HEK293 (cell line): Measurements from ENCODE around the gene FCRL4.

Experiments
- CTCF ChIA-PET: fragments of 350-600 bp; formaldehyde crosslinking; extraction: SDS; loops from one replicate; lab custom pipeline; 2021; ENCODE audit warnings: antibody characterized with exemption; lab: Yijun Ruan, JAX
- POLR2A ChIA-PET: fragments of 300-600 bp; formaldehyde crosslinking; extraction: SDS; loops from one replicate; lab custom pipeline; 2020; ENCODE audit warnings: antibody characterized with exemption, inconsistent platforms; lab: Yijun Ruan, JAX
- H3K27ac ChIP-seq: fragments of 200-500 bp; sonication (Bioruptor generic); 2 replicates; pipeline ENCODE4 v1.5.1; 2014; ENCODE audit warnings: low read depth, low read length, control low read depth, inconsistent platforms; ENCODE audit errors: extremely low read depth
- H3K36me3 ChIP-seq, 2 experiments: fragments of 200-500 bp in 1 of 2; sonication (Bioruptor generic) in 1 of 2; 1 replicate in 1 of 2; 2 replicates in 1 of 2; pipeline ENCODE4 v1.5.1; 2014 to 2017; ENCODE audit warnings: inconsistent platforms in 2 of 2, low read length in 2 of 2; ENCODE audit not compliant: control insufficient read depth in 2 of 2, insufficient read depth in 1 of 2
- H3K4me1 ChIP-seq: fragments of 200-500 bp; sonication (Bioruptor generic); 2 replicates; pipeline ENCODE4 v1.5.1; 2014; ENCODE audit warnings: mild to moderate bottlenecking, low read length, inconsistent platforms; ENCODE audit not compliant: control insufficient read depth, insufficient read depth
- H3K4me3 ChIP-seq: 2 replicates; pipeline ENCODE4 v1.5.1; 2011; ENCODE audit warnings: low read depth, mild to moderate bottlenecking, control low read depth, low read length, moderate library complexity
- H3K9me3 ChIP-seq: fragments of 200-500 bp; sonication (Bioruptor generic); 2 replicates; pipeline ENCODE4 v1.5.1; 2014; ENCODE audit warnings: low read depth, low read length, inconsistent platforms; ENCODE audit not compliant: control insufficient read depth, insufficient read depth
- CTCF ChIP-seq: fragments of 450-650 bp; formaldehyde crosslinking; IDR thresholded peaks from 2 replicates; pipeline ENCODE4 v1.5.1; 2016; ENCODE audit warnings: missing biosample characterization, missing genetic modification characterization
- GLI2 ChIP-seq: fragments of 450-650 bp; formaldehyde crosslinking; IDR thresholded peaks from 2 replicates; pipeline ENCODE4; 2017; ENCODE audit warnings: missing biosample characterization, missing genetic modification characterization, low read depth, borderline replicate concordance
- MEIS1 ChIP-seq: sonication (generic); formaldehyde crosslinking; IDR thresholded peaks from 2 replicates; pipeline ENCODE4 v1.8.1; 2022; ENCODE audit warnings: missing genetic modification reagents, mild to moderate bottlenecking, borderline replicate concordance
- OSR2 ChIP-seq: fragments of 450-650 bp; formaldehyde crosslinking; IDR thresholded peaks from 2 replicates; pipeline ENCODE4 v1.5.1; 2016; ENCODE audit warnings: missing biosample characterization, missing genetic modification characterization
- REPIN1 ChIP-seq: fragments of 450-650 bp; formaldehyde crosslinking; IDR thresholded peaks from 2 replicates; pipeline ENCODE4 v1.5.1; 2017; ENCODE audit warnings: missing biosample characterization, missing genetic modification characterization, low read depth
- SALL2 ChIP-seq: fragments of 450-650 bp; formaldehyde crosslinking; IDR thresholded peaks from 2 replicates; pipeline ENCODE4 v1.5.0; 2017; ENCODE audit warnings: missing biosample characterization, mild to moderate bottlenecking, missing genetic modification characterization, borderline replicate concordance
- ZBTB1 ChIP-seq: fragments of 450-650 bp; formaldehyde crosslinking; IDR thresholded peaks from 2 replicates; pipeline ENCODE4 v1.5.1; 2016; ENCODE audit warnings: missing biosample characterization, missing genetic modification characterization
- ZFP3 ChIP-seq: fragments of 450-650 bp; formaldehyde crosslinking; IDR thresholded peaks from 2 replicates; pipeline ENCODE4 v1.5.1; 2016; ENCODE audit warnings: low read depth, missing biosample characterization, missing genetic modification characterization
- ZFP37 ChIP-seq: fragments of 450-650 bp; formaldehyde crosslinking; IDR thresholded peaks from 2 replicates; pipeline ENCODE4 v1.5.1; 2016; ENCODE audit warnings: missing biosample characterization, missing genetic modification characterization
- ZNF18 ChIP-seq: fragments of 450-650 bp; formaldehyde crosslinking; IDR thresholded peaks from 2 replicates; pipeline ENCODE4 v1.5.1; 2016; ENCODE audit warnings: missing biosample characterization, missing genetic modification characterization
- ZNF280C ChIP-seq: fragments of 450-650 bp; formaldehyde crosslinking; IDR thresholded peaks from 2 replicates; pipeline ENCODE4 v1.5.1; 2016; ENCODE audit warnings: missing biosample characterization, missing genetic modification characterization
- ZNF302 ChIP-seq: fragments of 450-650 bp; formaldehyde crosslinking; IDR thresholded peaks from 2 replicates; pipeline ENCODE4 v1.5.1; 2016; ENCODE audit warnings: missing biosample characterization, missing genetic modification characterization, low read depth
- ZNF362 ChIP-seq: fragments of 450-650 bp; formaldehyde crosslinking; IDR thresholded peaks from 2 replicates; pipeline ENCODE4 v1.5.1; 2016; ENCODE audit warnings: missing biosample characterization, missing genetic modification characterization
- ZNF394 ChIP-seq: fragments of 450-650 bp; formaldehyde crosslinking; IDR thresholded peaks from 2 replicates; pipeline ENCODE4 v1.5.1; 2016; ENCODE audit warnings: missing biosample characterization, missing genetic modification characterization, mild to moderate bottlenecking, moderate library complexity, borderline replicate concordance
- ZNF571 ChIP-seq: fragments of 450-650 bp; formaldehyde crosslinking; IDR thresholded peaks from 2 replicates; pipeline ENCODE4 v1.5.0; 2017; ENCODE audit warnings: missing biosample characterization, missing genetic modification characterization
- ZNF610 ChIP-seq: fragments of 450-650 bp; formaldehyde crosslinking; IDR thresholded peaks from 2 replicates; pipeline ENCODE4 v1.5.1; 2016; ENCODE audit warnings: missing biosample characterization, missing genetic modification characterization, borderline replicate concordance
- ZNF629 ChIP-seq: fragments of 450-650 bp; formaldehyde crosslinking; IDR thresholded peaks from 2 replicates; pipeline ENCODE4 v1.5.1; 2017; ENCODE audit warnings: missing biosample characterization, missing genetic modification characterization
- TF ChIP-seq, protein P1 (sequence below): fragments of 450-650 bp; formaldehyde crosslinking; IDR thresholded peaks from 2 replicates; pipeline ENCODE4 v1.5.1; 2016; ENCODE audit warnings: missing biosample characterization, missing genetic modification characterization

Gene FCRL4

DNA sequence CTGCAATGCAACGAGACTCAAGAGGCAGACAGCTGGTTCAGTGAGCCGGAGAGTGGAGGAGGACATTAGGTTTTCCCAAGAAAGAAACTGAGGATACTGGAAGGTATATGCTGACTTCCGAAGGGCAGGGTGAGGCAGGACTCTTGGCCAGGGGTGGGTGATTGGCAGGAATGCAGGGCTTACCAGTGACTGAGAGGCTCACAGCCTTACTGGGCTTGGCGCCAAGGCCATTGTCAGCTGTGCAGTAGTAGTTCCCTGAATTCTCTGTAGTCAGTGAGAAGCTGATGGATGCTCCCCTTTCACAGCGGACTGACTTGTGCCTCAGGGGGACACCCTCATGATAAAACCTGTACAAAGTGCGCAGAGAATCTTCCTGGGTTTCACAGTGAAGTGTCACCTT, 55.2 kb downstream of the FCRL4 start (continued):
- TF ChIP-seq ZNF362 (tag by site-specific recombination) = no peak

DNA sequence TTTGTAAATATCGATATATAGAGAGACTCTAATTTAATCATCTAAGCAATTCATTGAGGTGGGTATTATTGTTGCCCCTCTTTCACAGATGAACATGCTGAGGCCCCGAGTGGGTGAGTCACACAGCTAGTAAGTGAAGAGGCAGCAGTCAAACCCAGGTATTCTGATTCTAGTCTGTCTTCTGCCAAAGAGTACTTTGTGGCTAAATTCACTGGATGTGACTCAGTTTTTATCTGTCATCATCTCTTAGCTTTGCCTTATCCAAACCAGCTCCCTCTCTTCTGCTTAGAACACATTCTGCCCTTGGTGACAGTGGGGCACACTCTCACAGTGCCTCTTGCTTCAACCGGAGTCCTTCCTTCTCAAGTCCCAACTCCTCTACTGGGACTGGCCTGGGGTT, 57.0 kb downstream of the FCRL4 start:
- POLR2A ChIA-PET = no interaction called here
- no peaks in the 10 kb centered on the region for H3K36me3 ChIP-seq
- H3K4me3 ChIP-seq = no peak overlapping the region
- TF ChIP-seq ZNF18 (tag by site-specific recombination) (no peak), REPIN1 (tag by site-specific recombination) (no peak), MEIS1 (CRISPR knock-in tag) (no peak)
- no peaks in the 10 kb centered on the region for H3K9me3 ChIP-seq
- CTCF ChIA-PET = no interaction called here
- H3K27ac ChIP-seq = no peak overlapping the region
- no peaks in the 10 kb centered on the region for H3K4me1 ChIP-seq

GRCh38 chr1:157540160-157540748, 57.6 kb downstream of the FCRL4 start:
- H3K36me3 ChIP-seq = no peaks in the 10 kb centered on the region
- H3K4me3 ChIP-seq = no peak overlapping the region
- no peaks in the 10 kb centered on the region for H3K9me3 ChIP-seq
- H3K27ac ChIP-seq = no peak overlapping the region
- CTCF ChIA-PET = interaction anchor here (0.6 kb wide), 1 partner anchor 28 kb away, joined by 3 read pairs; no protein-coding TSS in a partner anchor
- H3K4me1 ChIP-seq = no peaks in the 10 kb centered on the region
- POLR2A ChIA-PET = no interaction called here
- TF ChIP-seq CTCF (tag by site-specific recombination) (no peak), ZNF610 (no peak), ZNF629 (tag by site-specific recombination) (no peak), GLI2 (tag by site-specific recombination) (no peak), ZNF302 (no peak), SALL2 (tag by site-specific recombination) (no peak), ZNF280C (tag by site-specific recombination) (no peak), ZFP37 (no peak), ZNF394 (tag by site-specific recombination) (no peak), ZFP3 (tag by site-specific recombination) (no peak), ZNF571 (no peak), OSR2 (no peak), ZBTB1 (tag by site-specific recombination) (no peak), ZNF362 (tag by site-specific recombination) (no peak)
- TF ChIP-seq, protein P1, sequence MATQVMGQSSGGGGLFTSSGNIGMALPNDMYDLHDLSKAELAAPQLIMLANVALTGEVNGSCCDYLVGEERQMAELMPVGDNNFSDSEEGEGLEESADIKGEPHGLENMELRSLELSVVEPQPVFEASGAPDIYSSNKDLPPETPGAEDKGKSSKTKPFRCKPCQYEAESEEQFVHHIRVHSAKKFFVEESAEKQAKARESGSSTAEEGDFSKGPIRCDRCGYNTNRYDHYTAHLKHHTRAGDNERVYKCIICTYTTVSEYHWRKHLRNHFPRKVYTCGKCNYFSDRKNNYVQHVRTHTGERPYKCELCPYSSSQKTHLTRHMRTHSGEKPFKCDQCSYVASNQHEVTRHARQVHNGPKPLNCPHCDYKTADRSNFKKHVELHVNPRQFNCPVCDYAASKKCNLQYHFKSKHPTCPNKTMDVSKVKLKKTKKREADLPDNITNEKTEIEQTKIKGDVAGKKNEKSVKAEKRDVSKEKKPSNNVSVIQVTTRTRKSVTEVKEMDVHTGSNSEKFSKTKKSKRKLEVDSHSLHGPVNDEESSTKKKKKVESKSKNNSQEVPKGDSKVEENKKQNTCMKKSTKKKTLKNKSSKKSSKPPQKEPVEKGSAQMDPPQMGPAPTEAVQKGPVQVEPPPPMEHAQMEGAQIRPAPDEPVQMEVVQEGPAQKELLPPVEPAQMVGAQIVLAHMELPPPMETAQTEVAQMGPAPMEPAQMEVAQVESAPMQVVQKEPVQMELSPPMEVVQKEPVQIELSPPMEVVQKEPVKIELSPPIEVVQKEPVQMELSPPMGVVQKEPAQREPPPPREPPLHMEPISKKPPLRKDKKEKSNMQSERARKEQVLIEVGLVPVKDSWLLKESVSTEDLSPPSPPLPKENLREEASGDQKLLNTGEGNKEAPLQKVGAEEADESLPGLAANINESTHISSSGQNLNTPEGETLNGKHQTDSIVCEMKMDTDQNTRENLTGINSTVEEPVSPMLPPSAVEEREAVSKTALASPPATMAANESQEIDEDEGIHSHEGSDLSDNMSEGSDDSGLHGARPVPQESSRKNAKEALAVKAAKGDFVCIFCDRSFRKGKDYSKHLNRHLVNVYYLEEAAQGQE (tag by site-specific recombination) = no peak
